ENCODE measurements around the gene NTHL1. TPM values are rescaled to one million over a fixed set of nuclear protein-coding genes. Genes with fewer than 3 reads are reported as not detected.

NTHL1 gene
- total and polyA plus RNA-seq, 2 of the 8 experiments (the other 6 are each of a cell fraction or from before 2014, with no cell fraction given), result 70.9 to 150 TPM

- TF ChIP-seq SUZ12 (IDR thresholded peaks at IDR 0.05; ENCODE audit: low read length), result no peak
- TF ChIP-seq POLR2A (IDR thresholded peaks at IDR 0.05; ENCODE audit: control extremely low read depth in 1 of 2, low read depth in 2 of 2, low read length in 2 of 2), result no peak
Measured at GRCh38 chr16:2053897-2054296, 6.3 kb upstream of the NTHL1 start (continued).

Measured in H1 (cell line).